Sigmoid colon (tissue), 4 donors: ENCODE results near the gene PLCL1.

Experiments used
- POLR2A ChIP-seq, 2 donors: fragments of 450-650 bp; IDR thresholded peaks; one replicate each; pipeline ENCODE4 v1.6.1; 2016; ENCODE audit warnings: antibody characterized with exemption in 2 of 2, mild to moderate bottlenecking in 2 of 2, moderate library complexity in 2 of 2
- POLR2AphosphoS5 ChIP-seq, 4 donors: sonication (generic); formaldehyde crosslinking; IDR thresholded peaks; one replicate each; pipeline ENCODE4 v1.6.1; 2017; ENCODE audit warnings: antibody characterized with exemption in 4 of 4
- TF ChIP-seq, protein P1 (sequence below), 4 experiments: fragments of 450-650 bp in 3 of 4; fragments of 200-600 bp in 1 of 4; IDR thresholded peaks; one replicate each; pipeline ENCODE4 v1.5.1; 2016 to 2019; ENCODE audit warnings: antibody characterized with exemption in 4 of 4, mild to moderate bottlenecking in 3 of 4, moderate library complexity in 2 of 4

GRCh38 chr2:197969391-197969893 lies 165.0 kb downstream of the PLCL1 start:
- TF ChIP-seq, protein P1, sequence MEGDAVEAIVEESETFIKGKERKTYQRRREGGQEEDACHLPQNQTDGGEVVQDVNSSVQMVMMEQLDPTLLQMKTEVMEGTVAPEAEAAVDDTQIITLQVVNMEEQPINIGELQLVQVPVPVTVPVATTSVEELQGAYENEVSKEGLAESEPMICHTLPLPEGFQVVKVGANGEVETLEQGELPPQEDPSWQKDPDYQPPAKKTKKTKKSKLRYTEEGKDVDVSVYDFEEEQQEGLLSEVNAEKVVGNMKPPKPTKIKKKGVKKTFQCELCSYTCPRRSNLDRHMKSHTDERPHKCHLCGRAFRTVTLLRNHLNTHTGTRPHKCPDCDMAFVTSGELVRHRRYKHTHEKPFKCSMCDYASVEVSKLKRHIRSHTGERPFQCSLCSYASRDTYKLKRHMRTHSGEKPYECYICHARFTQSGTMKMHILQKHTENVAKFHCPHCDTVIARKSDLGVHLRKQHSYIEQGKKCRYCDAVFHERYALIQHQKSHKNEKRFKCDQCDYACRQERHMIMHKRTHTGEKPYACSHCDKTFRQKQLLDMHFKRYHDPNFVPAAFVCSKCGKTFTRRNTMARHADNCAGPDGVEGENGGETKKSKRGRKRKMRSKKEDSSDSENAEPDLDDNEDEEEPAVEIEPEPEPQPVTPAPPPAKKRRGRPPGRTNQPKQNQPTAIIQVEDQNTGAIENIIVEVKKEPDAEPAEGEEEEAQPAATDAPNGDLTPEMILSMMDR (IDR thresholded peaks at IDR 0.05) = no peak
- TF ChIP-seq POLR2A (IDR thresholded peaks at IDR 0.05) (no peak), POLR2AphosphoS5 (IDR thresholded peaks at IDR 0.05) (no peak)
